GM18907 (cell line): Measurements from ENCODE around the gene MAPKAP1.

ENCODE experiments used
- ATAC-seq: cut with Tn5 transposase; IDR thresholded peaks from one replicate; pipeline ENCODE4 v1.9.1; 2021; ENCODE audit warnings: mild to moderate bottlenecking, moderate library complexity; ENCODE audit not compliant: unreplicated experiment

MAPKAP1 gene

DNA sequence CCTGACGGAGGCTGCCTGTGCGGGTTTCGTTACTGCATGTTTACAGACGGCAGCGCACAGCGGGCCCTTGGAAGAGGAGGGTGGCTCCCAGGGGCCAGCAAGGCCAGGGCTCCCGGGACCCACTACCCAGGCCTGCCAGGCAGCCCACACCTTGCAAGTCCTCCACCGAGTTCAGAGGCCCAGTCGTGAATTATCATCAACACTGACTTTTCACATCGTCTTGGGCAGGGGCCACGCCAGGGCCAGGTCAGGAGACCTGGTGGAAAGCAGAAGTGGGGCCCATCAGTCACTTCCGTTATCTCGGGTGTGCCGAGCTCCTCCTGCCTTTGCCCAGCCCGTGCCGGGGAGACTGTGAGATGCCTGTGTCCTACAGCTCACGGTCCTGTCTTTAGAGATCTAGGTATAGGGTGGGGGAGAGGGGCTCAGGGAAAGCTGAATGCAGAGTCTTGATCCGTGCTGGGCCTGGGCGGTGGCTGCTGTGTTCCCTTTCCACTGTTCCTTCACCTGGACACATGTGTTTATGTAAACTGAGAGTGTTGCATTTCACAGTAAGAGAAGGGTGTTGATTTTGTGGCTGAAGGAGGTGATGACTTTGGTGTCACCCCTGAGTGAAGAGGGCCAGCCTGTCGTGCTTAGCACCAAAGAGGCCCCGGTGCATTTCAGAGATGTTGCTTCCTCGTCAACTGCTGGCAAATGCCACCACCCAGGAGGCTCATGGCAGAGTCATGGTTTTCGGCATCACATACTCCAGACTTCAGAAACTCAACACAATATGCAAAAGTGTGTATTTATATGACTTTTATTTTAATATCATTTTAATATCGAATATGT is 270.2 kb downstream of the MAPKAP1 start:
- ATAC-seq, result no peak

DNA sequence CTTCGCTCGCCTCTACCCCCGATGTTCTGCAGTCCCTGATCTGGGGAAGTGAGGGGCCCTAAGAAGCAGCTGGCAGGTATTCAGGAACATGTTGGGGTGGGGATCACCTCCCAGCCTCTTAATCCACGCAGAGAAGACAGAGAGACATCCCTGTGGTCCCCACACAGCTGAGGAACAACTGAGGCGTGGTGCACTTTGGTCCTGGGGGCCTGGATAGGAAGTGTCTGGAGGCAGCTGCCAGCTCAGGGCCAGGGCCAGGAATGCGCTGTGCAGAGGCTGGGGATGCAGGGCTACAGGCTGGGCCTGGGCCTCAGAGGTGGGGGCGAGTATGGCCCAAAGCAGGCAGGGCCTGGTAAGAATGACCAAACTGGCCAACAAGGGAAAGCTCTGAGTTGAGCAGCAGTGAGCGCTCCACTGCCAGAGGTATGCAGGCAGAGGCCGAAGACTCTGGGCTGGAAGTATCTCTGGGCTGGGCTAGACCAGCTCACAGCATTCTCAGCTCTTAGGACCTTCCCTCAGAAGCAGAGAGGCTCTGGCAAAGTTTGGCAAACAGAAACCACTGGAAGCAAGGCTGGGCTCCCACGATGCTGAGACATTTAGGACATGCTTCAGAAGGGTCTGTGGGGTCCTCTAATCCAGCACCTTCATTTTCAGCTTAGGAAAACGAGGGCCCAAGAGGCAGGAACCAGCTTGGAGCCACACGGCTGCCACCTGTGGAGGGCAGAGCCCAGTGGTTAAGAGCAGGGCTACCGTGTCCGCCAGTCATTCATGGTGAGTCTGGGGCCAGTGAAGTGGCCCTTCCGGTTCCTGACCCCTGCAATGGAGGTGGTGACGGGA is 271.0 kb downstream of the MAPKAP1 start:
- ATAC-seq, result no peak

DNA sequence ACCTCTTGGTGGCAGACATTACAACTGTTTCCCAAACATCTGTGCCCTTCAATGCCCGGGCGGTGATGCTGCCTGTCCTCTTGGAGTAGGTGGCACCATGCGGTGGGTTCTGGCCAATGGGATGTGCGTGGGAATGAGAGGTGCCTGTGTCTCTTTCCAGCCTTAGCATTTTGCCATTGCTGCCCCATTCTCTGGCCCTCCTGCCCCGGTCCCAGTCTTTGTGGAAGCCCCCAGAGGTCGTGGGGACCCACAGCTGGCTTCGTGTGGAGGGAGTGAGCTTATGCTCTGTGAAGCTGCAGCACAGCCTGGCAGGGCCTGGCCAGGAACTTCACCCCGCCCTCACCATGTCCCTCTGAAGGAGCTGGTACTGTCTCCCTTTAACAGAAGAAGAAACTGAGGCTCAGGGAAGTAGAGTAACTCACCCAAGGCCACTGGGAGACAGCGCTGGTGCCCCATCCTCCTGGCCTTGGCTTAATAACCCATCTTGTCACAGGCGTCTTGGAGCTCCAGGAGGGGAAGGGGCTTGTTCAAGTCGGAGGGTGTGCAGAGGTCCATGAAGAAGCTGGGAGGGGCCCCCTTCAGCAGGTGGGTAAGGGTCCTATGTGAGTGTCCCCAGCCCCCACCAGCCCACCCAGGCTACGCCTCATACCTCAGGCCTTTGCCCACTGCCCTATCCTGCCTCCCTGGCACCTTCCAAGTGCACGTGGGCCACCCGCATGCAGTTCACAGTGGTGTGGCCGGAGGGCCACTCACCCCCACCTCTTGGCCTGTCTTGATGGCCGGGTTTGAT is 271.8 kb downstream of the MAPKAP1 start:
- no peak for ATAC-seq

DNA sequence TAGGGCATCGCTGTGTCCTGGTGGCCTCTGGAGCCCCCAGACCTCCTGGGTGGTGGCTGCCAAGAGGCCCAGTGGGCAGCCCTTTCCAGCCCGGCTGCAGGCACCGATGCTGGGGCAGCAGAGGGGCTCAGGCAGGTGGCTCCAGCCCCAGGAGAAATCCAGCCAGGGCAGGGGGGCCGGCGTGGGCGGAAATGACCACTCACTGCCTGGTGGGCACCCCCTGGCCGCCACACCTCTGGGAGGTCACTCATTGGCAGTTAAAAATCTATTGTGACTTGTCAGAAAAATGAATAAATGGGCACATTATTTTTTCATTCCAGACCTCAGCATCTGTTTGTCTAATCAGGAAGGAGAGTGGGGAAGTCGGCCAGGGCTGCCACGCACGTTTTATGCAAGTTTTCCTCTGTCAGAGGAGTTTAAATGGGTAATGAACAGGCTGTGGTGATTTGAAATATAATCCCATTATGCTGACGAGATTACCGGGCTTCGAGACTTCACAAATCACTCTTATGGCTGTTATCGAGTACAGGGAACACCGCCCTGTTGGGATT is 273.5 kb downstream of the MAPKAP1 start:
- no peak for ATAC-seq

DNA sequence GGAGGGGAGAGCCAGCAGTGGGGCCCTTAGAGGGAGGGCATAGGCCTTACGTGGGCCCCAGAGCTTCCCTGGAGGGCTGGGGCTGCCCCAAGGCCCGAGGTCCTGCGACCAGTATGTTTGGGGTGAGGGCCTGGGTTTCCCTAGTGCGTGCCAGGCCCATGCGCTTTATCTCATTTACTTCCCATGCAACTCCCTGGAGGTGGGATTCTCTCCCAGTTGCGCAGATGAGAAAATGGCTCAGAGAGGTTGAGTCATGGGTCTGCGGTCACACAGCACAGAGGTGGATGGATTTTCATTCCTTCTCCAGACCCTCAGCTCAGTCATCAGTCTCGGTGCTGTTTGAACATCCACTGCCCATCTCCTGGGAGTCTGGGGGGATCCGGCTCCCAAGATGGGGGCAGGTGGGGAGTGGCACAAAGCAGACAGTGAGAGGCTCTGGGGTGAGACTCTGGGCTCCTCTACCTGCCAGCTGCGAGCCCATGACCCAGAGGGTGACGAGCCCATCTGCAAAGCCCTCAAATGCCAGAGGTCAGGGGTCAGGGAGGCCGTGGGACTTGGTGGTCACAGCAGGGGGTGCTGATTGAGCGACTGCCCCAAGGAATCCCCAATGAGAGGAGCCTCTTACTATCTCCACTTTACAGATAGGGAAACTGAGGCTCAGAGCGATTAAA is 274.2 kb downstream of the MAPKAP1 start:
- ATAC-seq, result no peak

DNA sequence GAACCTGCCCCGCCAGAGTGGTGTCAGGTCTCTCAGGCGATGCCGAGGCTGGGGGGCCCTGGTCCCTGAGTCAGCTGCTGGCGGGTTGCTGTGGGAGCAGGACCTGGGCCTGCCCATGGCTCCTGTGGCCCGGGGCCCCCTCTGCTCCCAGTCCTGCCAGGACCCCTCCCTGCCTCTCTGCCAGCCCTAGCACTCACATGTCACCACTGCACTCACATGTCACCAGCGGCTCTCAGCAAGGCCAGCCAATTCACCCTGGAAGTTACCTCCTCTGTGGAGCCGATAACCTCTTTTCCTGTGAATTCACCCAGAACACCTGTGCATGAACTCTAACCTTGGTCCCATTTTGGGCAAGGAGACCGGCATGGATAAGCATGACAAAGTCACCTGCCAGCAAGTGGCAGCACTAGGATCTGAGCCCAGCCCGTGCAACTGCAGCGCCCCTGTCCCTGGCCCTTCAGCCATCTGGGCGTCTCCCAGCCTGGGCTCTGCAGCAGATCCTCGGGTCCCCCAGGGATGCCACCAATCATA is 275.2 kb downstream of the MAPKAP1 start:
- no peak for ATAC-seq

DNA sequence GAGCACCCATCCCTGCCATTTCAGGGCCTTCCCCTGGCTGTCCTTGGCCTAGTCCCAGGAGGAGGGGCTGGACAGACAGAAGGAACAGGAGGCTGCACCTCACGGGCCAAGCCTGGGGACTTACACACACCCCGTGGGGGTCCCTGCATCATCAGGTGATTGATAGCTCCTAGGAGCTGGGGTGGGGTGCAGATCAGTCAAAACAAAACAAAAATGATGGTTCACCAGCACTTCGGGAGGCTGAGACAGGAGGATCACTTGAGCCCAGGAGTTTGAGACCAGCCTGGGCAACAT is 276.0 kb downstream of the MAPKAP1 start:
- no peak for ATAC-seq

DNA sequence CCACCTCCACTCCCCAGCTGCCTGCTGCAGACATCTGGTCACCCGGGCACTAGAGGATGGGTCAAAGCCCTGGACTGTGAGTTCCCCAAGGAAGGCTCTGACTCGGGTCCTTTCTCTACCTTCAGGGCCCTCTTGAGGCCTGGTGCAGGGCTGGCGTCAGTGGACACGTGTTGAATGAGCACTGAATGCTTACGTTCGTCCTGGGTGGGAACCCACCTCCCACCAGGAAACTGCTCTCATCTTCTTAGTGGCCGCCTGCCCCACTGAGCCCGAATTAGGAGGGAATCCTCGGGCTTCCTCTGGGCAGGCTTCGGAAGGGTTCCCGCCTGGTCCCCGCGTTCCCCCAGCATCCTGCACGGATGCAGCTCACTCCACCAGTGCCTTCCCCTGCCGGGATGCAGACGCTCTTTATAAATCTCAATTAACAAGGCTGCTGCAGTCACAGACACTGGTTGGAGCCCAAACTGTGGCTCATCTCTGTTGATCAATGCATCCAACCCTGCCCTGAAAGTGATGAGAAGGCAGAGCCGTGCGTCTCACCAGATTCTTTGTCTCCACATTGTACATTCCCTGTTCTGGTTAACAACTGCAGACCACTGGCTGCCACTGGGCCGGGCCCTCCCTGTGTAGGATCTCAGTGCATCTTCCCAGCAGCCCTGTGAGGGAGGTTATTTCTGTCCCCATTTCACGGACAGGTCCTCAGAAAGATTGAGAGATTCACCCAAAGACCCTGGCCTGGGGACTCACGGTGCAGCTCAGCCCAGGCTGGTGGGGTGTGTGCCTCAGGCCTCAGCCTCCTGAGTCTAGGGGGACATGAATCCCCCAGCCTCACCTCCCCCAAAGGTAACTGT is 276.6 kb downstream of the MAPKAP1 start:
- ATAC-seq, result no peak

DNA sequence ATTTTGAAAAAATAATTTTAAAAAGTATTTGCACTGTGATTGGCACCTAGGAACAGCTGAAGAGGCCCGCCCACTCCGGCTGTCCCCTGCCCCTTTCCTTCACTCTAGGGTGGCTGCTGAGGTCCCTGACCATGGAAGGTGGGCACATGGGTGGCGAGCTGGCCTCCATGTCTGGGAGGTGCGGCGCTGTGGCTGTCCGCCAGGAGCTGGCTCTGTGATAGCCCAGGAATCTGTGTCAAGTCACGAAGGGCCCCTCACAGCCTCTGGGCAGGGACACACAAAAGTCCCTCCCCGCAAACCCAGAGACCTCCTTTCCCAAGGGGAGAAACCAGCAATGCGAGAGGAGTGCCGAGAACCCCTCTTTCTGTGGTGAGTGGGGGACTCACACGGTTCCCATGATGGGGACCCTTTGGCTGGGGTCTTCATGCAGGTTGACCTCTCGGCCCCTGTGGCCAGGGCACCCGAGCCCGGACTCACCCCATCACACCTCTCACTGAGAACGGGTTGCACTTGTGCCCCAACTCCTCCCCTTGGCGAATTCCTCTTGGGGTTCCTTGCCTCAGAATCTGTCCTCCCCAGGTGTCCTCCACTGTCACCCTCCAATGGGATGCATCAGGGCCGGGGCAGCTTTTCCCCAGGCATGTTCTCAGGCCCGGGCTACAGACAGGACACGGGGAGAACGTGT is 277.4 kb downstream of the MAPKAP1 start:
- ATAC-seq, result no peak

DNA sequence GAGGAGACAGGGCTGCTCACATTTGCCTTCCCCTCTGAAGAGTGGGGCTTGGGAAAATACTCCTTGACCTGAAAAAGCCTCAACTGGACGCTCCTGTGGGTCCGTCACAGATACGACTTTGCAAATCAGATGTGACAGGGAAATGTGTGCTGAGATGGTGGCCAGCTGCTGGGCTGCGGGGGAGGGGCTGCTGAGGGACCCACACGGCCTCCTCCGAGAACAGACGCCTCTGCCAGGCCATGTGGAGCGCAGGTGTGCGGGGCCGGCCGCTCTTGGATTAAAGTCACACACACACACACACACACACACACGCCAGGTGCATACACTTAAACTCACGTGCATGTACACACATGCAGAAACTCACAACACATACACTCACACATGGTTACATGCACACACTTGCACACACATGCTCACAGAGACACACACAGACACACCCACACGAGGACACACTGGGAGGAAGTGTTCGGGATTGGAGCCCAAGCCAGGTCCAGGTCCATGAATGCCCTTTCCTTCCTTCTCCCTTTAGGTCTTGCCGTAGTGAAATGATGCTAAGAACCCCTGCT is 278.0 kb downstream of the MAPKAP1 start:
- no peak for ATAC-seq

DNA sequence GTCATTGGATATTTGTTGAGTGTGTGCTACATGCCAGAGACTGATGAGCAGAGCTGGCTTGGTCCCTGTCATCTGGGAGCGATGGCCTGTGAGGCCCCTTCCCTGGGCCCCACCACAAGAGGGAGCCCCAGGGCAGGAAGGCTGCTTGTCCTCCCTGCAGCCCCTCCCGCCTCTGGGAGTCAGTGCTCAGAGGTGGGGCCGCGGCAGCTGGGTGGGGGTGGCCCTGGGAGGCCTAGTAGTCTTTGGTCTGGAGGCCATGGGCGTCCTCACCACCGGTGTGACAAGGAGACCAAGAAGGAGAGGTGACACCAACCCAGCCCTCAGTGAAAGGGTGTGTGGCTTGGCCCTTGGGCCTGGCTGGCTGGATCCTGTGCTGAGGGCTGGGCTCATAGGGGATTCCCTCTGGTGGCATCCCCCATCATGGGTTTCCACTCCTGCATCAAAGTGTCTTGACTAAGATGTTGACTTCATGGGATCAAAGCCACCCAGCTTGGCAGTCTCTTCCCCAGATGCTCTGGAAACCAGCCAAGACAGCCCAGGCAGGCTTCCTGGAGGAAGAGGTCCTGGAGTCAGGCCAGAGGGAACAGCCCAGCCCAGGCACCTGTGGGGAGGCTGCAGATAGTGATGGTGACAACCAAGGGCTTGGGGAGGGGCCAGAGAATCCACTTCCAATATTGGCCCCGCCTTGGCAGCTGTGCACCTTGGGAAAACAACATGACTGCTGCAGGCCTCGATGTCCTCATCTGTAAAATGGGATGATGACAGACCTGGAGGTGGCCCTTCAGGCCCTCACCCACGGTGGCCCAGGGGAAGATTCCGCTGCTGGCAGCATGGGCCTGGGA is 278.7 kb downstream of the MAPKAP1 start:
- ATAC-seq, result no peak

DNA sequence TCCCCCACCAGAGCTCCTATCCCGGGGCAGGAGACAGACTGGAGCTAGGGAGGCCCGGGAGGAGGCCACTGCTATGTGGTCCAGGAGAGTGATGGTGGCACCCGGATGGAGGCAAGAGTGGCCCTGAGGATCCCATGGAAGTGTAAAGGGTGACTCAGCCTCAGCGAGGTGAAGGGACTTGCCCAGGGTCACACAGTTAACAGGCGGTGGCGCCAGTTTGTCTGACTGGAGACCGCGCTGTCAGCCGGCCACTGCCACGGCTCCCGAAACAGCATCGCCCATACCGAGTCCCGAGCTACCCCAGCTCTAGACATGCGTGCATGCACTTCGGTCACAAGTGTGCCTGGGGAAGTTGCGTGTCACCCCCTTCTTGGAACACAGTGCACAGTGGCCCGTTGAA is 279.5 kb downstream of the MAPKAP1 start:
- no peak for ATAC-seq

DNA sequence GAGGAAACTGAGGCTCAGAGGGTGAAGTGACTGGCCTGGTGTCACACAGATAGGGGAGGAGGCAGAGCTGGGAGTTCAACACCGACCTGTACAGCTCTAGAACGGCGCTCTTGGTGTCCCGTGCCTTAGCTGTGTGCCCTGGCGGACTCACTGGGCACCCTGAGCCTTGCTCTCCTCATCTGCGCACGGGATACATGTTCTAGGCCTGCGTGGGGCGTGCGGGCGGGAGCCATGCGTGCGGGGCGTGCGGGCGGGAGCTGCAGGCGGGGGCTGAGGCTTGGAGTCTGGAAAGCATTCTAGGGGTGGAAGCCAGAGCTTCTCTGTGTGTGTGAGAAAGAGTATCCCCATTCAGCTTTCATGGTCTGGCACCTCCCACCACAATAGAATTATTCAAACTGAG is 280.1 kb downstream of the MAPKAP1 start:
- ATAC-seq, result no peak

DNA sequence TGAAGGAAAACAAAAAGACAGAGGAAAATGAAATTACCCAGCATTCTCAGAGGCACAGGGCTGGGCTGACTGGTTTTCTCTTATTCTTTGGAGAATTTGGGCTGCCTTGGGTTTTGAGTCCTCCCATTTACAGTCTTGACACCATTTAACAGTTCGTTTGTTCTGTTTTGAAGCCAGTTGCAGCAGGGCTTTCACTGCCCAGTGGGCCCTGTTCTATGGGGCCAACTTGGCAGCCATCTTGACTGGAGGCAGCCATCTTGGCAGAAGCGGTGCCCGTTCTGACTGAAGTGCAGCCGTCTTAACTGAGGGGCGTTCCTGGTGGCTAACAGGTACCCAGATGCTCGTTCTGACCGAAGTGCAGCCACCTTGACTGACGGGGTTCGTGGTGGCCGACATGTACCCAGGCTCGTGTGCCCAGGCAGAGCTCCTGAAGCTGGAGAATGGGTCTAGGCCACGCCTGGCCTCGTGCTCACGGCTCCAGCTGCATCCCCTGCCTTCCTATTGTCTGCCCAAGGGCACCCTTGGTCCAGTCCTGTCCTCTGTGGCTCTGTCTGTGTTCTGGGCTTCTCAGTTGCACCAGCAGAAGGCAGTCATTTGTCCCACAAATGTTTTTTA is 281.0 kb downstream of the MAPKAP1 start:
- no peak for ATAC-seq

DNA sequence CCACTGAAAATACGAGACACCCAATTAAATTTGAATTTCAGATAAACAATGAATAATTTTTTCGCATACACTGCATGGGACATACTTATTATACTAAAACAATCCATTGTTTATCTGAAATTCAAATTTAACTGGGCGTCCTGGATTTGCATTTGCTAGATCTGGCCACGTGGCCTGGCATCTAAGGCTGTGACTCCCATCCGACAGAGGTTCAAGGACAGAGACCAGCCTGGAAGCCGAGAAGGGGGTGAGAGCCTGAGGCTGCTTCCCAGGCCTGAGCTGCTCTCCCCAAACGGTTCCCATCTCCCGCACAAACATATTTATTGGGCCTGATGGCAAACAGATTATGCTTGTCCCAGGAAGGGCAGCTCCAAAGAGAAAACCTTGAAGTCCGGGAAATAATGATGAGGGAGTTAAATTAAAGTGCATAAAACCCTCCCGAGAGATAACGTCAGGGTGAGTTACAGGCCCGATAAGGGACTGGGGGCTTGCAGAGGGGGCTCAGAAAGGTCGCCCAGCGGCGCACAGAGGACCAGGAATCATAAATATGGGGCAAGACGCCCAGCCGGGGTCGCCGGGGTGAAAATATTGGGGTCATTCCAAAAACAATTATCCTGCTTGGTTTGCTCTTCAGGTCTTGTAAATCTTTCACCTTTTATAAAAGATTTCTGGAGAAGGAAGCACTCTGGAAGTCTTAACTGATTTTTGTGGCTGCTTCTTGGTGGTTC is 281.7 kb downstream of the MAPKAP1 start:
- no peak for ATAC-seq

DNA sequence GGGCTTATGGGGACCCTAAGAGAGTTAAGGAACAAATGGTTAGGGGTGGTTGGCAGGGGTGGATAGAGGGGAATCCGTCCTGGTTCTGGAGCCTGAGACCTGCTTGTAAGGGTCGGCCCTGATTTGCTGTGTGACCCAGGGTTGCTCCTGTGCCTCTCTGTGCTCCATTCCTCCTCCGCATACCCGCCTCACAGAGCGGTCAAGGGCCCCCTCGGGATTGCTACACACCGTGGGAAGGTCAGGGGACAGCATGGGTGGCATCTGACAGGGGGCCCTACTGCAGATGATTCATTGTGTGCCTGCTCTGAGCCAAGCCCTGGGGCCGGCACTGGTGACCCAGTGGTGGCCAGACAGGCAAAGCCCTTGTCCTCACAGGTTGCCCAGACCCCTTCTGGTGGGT is 283.0 kb downstream of the MAPKAP1 start:
- no peak for ATAC-seq

DNA sequence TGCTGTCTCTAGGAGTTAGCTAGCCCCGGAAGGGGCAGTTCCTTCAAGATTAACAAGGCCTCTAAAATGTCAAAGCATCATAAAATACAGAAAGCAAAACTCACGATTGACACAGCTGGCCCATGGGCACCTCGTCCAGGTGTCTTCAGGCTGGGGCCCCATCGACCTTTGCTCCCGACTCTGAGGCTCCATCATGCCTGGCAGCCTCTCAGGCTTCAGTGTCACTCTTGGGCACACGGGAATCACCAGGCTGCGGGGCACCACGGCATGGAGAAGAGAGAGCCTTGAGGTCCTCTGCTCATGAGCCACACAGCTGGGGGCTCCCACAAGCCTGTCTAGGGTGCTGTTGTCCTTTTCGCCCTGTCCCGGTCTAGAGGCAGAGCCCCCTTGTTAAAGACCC is 284.2 kb downstream of the MAPKAP1 start:
- ATAC-seq, result no peak
